ENCODE measurements around the gene MRPS30. TPM values are rescaled to one million over a fixed set of nuclear protein-coding genes. Genes with fewer than 3 reads are reported as not detected.

Gene MRPS30
- total and polyA plus RNA-seq, 2 of the 4 experiments (the other 2 are of a cell fraction): 18.3 to 51.4 TPM

DNA sequence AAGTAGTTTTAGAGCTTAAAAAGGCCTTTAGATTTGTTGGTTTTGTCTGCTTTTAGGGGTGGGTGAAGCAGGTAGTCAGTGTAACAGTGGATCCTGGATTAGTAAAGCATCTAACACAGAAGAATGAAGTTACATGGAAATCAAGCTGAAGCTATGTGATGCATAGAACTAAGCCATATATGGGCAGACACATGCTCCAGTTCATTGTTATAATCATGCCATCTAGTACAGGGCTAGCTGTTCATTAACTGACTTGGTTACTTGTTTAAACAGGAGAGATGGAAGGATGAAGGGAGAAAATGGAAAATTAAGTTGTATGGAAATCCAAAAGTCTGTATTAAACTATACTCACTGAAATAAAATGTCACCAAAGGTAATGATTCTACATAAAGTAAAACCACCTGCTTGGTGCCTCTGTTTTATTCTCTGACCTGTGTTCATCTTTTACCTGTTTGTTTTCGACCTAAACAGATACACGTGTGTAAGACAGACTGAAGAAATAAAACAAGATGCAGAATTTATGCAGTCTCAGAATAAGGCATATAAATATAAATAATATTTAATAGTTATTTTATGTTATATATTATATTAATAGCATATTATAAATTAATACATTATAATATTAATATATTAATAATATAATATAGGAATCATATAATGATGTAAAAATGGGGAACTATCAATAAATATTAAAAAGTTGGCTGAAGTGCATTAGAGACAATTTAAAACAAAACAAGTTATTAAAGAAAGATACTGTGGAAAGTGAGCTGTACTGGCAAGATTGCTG lies 33.9 kb downstream of the MRPS30 start:
- H3K56ac ChIP-seq (ENCODE audit: extremely low read depth, insufficient read depth, low read length): no peak overlapping the region
- H4K91ac ChIP-seq (ENCODE audit: insufficient read depth, low read depth, low read length): no peak overlapping the region
- H4K8ac ChIP-seq (ENCODE audit: low read depth in 2 of 2, low read length in 2 of 2): no peak overlapping the region
- H4K5ac ChIP-seq (ENCODE audit: low read depth, low read length): no peak overlapping the region
- no peak overlapping the region for H3K27ac ChIP-seq (ENCODE audit: insufficient read depth, low read length)
- in situ Hi-C loops (cut with MboI; ENCODE audit: low sequenced_read_pairs): no loop called here
- H3K4ac ChIP-seq (ENCODE audit: low read depth, low read length): no peak overlapping the region
- ATAC-seq (ENCODE audit: low read depth): no peak
- H3K27me3 ChIP-seq (ENCODE audit: control insufficient read depth, insufficient read depth, low read length): no peaks in the 10 kb centered on the region
- H3K4me3 ChIP-seq (ENCODE audit: insufficient read depth, low read depth, low read length): no peak overlapping the region
- no peaks in the 10 kb centered on the region for H3K4me1 ChIP-seq (ENCODE audit: control insufficient read depth, insufficient read depth, low read length)
- H2BK15ac ChIP-seq (ENCODE audit: low read depth, low read length): no peak overlapping the region
- H2BK120ac ChIP-seq (ENCODE audit: low read depth, low read length): no peak overlapping the region
- H3K4me2 ChIP-seq (ENCODE audit: low read depth, low read length): no peak overlapping the region
- ChIA-PET CTCF (no interaction called here), POLR2A (ENCODE audit: unreplicated experiment) (no interaction called here)
- BruUV-seq (replicated peaks): no TSS peak
- no peak for DNase-seq
- H4K20me1 ChIP-seq (ENCODE audit: insufficient read depth, low read length): no peaks in the 10 kb centered on the region
- TF ChIP-seq ELK1 (IDR thresholded peaks at IDR 0.05; ENCODE audit: borderline replicate concordance, low read depth, low read length) (no peak), BHLHE40 (IDR thresholded peaks at IDR 0.05; ENCODE audit: low read depth, low read length) (no peak), MAFK (IDR thresholded peaks at IDR 0.05; ENCODE audit: low read depth, low read length) (no peak), SMC3 (IDR thresholded peaks at IDR 0.05; ENCODE audit: low read depth, low read length) (no peak), RFX5 (IDR thresholded peaks at IDR 0.05; ENCODE audit: low read depth, low read length) (no peak), POLR2A (IDR thresholded peaks at IDR 0.05; ENCODE audit: low read depth, low read length) (no peak), CHD1 (IDR thresholded peaks at IDR 0.05; ENCODE audit: low read depth, low read length) (no peak), RCOR1 (IDR thresholded peaks at IDR 0.05; ENCODE audit: insufficient replicate concordance, low read length) (no peak), USF2 (IDR thresholded peaks at IDR 0.05; ENCODE audit: low read depth, low read length) (no peak), RAD21 (IDR thresholded peaks at IDR 0.05; ENCODE audit: low read length) (no peak), NFE2L2 (IDR thresholded peaks at IDR 0.05; ENCODE audit: low read depth, low read length) (no peak)
- TF ChIP-seq, protein P1, sequence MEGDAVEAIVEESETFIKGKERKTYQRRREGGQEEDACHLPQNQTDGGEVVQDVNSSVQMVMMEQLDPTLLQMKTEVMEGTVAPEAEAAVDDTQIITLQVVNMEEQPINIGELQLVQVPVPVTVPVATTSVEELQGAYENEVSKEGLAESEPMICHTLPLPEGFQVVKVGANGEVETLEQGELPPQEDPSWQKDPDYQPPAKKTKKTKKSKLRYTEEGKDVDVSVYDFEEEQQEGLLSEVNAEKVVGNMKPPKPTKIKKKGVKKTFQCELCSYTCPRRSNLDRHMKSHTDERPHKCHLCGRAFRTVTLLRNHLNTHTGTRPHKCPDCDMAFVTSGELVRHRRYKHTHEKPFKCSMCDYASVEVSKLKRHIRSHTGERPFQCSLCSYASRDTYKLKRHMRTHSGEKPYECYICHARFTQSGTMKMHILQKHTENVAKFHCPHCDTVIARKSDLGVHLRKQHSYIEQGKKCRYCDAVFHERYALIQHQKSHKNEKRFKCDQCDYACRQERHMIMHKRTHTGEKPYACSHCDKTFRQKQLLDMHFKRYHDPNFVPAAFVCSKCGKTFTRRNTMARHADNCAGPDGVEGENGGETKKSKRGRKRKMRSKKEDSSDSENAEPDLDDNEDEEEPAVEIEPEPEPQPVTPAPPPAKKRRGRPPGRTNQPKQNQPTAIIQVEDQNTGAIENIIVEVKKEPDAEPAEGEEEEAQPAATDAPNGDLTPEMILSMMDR (conservative IDR thresholded peaks at IDR 0.05; ENCODE audit: low read depth, low read length): no peak
- no peak overlapping the region for H3K18ac ChIP-seq (ENCODE audit: low read depth, low read length)
- no peaks in the 10 kb centered on the region for H3K36me3 ChIP-seq (ENCODE audit: control insufficient read depth, insufficient read depth, low read length)
- H3K9me3 ChIP-seq (ENCODE audit: control insufficient read depth, insufficient read depth, low read length): no peaks in the 10 kb centered on the region
- H2BK5ac ChIP-seq (ENCODE audit: low read depth, low read length, poor library complexity, severe bottlenecking): no peak overlapping the region
- H3K79me1 ChIP-seq (ENCODE audit: low read depth in 1 of 2, low read length in 2 of 2): no peaks in the 10 kb centered on the region
- intact Hi-C loops (cut with micrococcal nuclease): no loop called here
- H2AK9ac ChIP-seq (replicated peaks; ENCODE audit: low read depth, low read length, poor library complexity): no peak overlapping the region
- H2BK20ac ChIP-seq (ENCODE audit: low read depth, low read length): no peak overlapping the region
- H2AK5ac ChIP-seq (ENCODE audit: low read depth, low read length): no peak overlapping the region
- no peak overlapping the region for H3K23ac ChIP-seq (ENCODE audit: low read depth, low read length)
- no peak overlapping the region for H3K14ac ChIP-seq (replicated peaks; ENCODE audit: low read depth, low read length)
- no CpG with 5 or more reads among the region's 2 CpGs for WGBS, 2 experiments (ENCODE audit: extremely low coverage in 2 of 2, insufficient read length in 1 of 2)
- no peak overlapping the region for H3K9ac ChIP-seq (ENCODE audit: low read depth, low read length)
- H2AFZ ChIP-seq (replicated peaks; ENCODE audit: low read length, poor library complexity): no peak overlapping the region
- H3K9me1 ChIP-seq (ENCODE audit: insufficient read depth, low read length): no peaks in the 10 kb centered on the region
- dilution Hi-C loops (cut with HindIII; ENCODE audit: low sequenced_read_pairs, unreplicated experiment): no loop called here

Measured in IMR-90 (cell line).